Non-pigmented ciliary epithelial cell (primary cell): ENCODE measurements around the gene EPHA4.
A peak's percentile ranks its signal among the peaks of the same experiment; 100 is the strongest.

Source experiments
- DNase-seq: peaks from one replicate; pipeline ENCODE4 v3.0.0-alpha.2; 2010; ENCODE audit warnings: low read depth

The EPHA4 gene

GRCh38 chr2:221503965-221504364 lies 68.1 kb downstream of the EPHA4 start:
- no peak for DNase-seq

GRCh38 chr2:221502270-221503010 lies 69.7 kb downstream of the EPHA4 start:
- DNase-seq, result peak; percentile 47

- DNase-seq, result no peak
Measured at GRCh38 chr2:221501883-221502269, 70.2 kb downstream of the EPHA4 start.

- no peak for DNase-seq
Measured at GRCh38 chr2:221501210-221501882, 70.8 kb downstream of the EPHA4 start.

- DNase-seq, result no peak
Measured at GRCh38 chr2:221500501-221501209, 71.4 kb downstream of the EPHA4 start.

GRCh38 chr2:221495731-221496130 lies 76.4 kb downstream of the EPHA4 start:
- DNase-seq, result no peak

- DNase-seq, result no peak
Measured at GRCh38 chr2:221494556-221494955, 77.5 kb downstream of the EPHA4 start.

- DNase-seq, result no peak
Measured at GRCh38 chr2:221493391-221493790, 78.7 kb downstream of the EPHA4 start.

GRCh38 chr2:221492636-221493035 lies 79.5 kb downstream of the EPHA4 start:
- DNase-seq, result no peak

- DNase-seq, result no peak
Measured at GRCh38 chr2:221490506-221491060, 81.5 kb downstream of the EPHA4 start.

- DNase-seq, result no peak
Measured at GRCh38 chr2:221488136-221488807, 83.8 kb downstream of the EPHA4 start.

- no peak for DNase-seq
Measured at GRCh38 chr2:221486106-221486505, 86.0 kb downstream of the EPHA4 start.

GRCh38 chr2:221485503-221485870 lies 86.6 kb downstream of the EPHA4 start:
- DNase-seq, result no peak

GRCh38 chr2:221484761-221485502 lies 87.2 kb downstream of the EPHA4 start:
- no peak for DNase-seq

GRCh38 chr2:221482666-221483455 lies 89.2 kb downstream of the EPHA4 start:
- no peak for DNase-seq

GRCh38 chr2:221480821-221481220 lies 91.3 kb downstream of the EPHA4 start:
- DNase-seq, result no peak

GRCh38 chr2:221480163-221480562 lies 91.9 kb downstream of the EPHA4 start:
- DNase-seq, result no peak

GRCh38 chr2:221478485-221478863 lies 93.6 kb downstream of the EPHA4 start:
- no peak for DNase-seq

- DNase-seq, result no peak
Measured at GRCh38 chr2:221477714-221478484, 94.2 kb downstream of the EPHA4 start.

GRCh38 chr2:221476195-221476594 lies 95.9 kb downstream of the EPHA4 start:
- no peak for DNase-seq
